Spinal cord (tissue), 10 donors: ENCODE data around the gene RWDD4. TPM values are rescaled to one million over a fixed set of nuclear protein-coding genes. Genes with fewer than 3 reads are reported as not detected.

Experiments used
- DNase-seq, 6 donors: peaks; one replicate each; pipeline versions ENCODE4 v3.0.0 to v3.0.0-alpha.2; 2013 to 2015; ENCODE audit warnings: low spot score in 6 of 6, low read depth in 4 of 6
- H3K27ac ChIP-seq: one replicate; pipeline ENCODE4 v1.5.1; 2013; ENCODE audit warnings: low read depth, low read length, control low read depth
- H3K27me3 ChIP-seq: one replicate; pipeline ENCODE4 v1.6.1; 2013; ENCODE audit warnings: low read length; ENCODE audit not compliant: control insufficient read depth, insufficient read depth
- H3K36me3 ChIP-seq: one replicate; pipeline ENCODE4 v1.6.1; 2013; ENCODE audit warnings: low read length; ENCODE audit not compliant: control insufficient read depth, insufficient read depth
- H3K4me1 ChIP-seq: one replicate; pipeline ENCODE4 v1.6.1; 2013; ENCODE audit warnings: low read length; ENCODE audit not compliant: control insufficient read depth, insufficient read depth
- H3K4me3 ChIP-seq: one replicate; pipeline ENCODE4 v1.5.1; 2013; ENCODE audit warnings: low read depth, low read length, control low read depth
- H3K9me3 ChIP-seq: one replicate; pipeline ENCODE4 v1.6.1; 2013; ENCODE audit warnings: low read length; ENCODE audit not compliant: control insufficient read depth, insufficient read depth
- WGBS: methylation state at CpG from one replicate; pipeline ENCODE4 v1.1.5; 2013; ENCODE audit warnings: missing lambda C conversion rate; ENCODE audit not compliant: insufficient coverage; 5-methylcytosine and 5-hydroxymethylcytosine counted together
- polyA plus RNA-seq, 2 donors: library from polyadenylated mRNA; unstranded; fragments of 120-200 nt; gene quantifications; one replicate each; pipeline ENCODE4 v1.2.1, GENCODE V29; 2013; ENCODE audit not compliant: insufficient read length in 2 of 2
- total RNA-seq, 2 donors: library from RNA; depleted of rRNA in 1 of 2; stranded (reverse); fragments of 120-200 nt in 1 of 2; fragments of >200 nt in 1 of 2; gene quantifications; one replicate each; pipeline versions ENCODE4 v1.2.3 to v1.2.4, GENCODE V29; 2013 to 2014
- donor health status: healthy.

The RWDD4 gene
- total and polyA plus RNA-seq, 4 donors, result 20.9 to 31.1 (median 24.2) TPM

DNA sequence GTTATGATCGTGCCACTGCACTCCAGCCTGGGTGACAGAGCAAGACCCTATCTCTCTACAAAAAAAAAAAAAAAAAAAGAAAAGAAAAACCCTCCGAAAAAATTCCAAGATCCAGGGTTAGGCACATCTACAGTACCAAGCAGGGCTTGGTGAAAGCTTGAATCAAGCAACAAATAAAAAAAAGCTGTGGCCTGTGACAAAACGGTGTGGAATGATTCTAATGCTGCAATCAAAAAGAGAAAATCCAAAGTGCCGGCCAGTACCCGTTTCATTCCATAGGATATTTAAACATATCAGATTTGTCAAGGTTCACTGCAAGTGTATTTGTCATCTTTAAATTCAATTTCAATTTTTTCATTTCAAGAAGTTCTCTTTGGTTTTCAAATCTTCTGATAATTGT, 20.5 kb downstream of the RWDD4 start:
- Histone ChIP-seq H3K4me1 (no peaks in the 10 kb centered on the region), H3K4me3 (no peak overlapping the region), H3K36me3 (peaks cover 9% of the 10 kb centered on the region), H3K9me3 (no peaks in the 10 kb centered on the region), H3K27ac (no peak overlapping the region), H3K27me3 (no peaks in the 10 kb centered on the region)
- DNase-seq, result no peak
- WGBS, result no CpG with 5 or more reads among the region's 5 CpGs

DNA sequence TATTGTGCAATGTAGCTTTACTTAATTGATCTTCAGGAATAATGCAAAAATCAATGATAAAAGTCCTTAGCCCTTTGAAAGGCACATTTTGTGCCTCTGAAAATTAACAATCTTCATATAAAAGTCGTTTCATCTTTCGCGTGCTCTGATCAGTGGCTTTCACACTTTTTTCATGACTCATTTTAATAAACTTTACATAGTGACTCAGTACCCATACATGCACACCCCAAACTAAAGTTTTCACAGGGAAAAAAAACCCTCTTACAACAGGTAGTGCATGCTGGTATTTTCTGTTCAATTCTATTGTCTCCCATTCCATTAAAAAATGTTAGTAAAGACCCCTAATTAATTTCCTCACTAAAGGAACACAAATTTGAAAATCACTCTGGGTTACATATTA, 21.5 kb downstream of the RWDD4 start:
- peaks cover 3% of the 10 kb centered on the region for H3K36me3 ChIP-seq
- no peaks in the 10 kb centered on the region for H3K27me3 ChIP-seq
- no peak overlapping the region for H3K4me3 ChIP-seq
- no peaks in the 10 kb centered on the region for H3K9me3 ChIP-seq
- 71% methylated on average over 3 of the region's 3 CpGs for WGBS
- DNase-seq, result no peak
- no peak overlapping the region for H3K27ac ChIP-seq
- no peaks in the 10 kb centered on the region for H3K4me1 ChIP-seq

DNA sequence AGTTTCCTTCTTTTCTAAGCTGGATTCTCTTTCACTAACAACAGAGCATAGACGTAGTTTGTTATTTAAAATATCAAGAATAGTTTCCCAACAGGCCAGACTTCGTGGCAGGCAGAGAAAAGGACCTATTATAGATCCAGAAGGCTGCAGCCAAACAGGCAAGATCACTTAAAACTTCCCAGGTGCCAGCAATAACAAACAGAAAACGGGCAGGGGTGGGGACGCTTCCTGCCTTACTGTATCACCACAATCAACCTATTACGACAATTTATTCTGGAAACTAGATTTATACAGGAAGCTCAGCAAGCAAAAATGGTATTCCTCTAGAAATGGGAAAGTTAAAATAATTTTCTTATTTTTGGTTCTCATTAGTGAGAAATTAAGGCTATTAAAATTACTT, 22.1 kb downstream of the RWDD4 start:
- Histone ChIP-seq H3K4me1 (no peaks in the 10 kb centered on the region), H3K27ac (peak overlapping the region; percentile 50), H3K36me3 (no peaks in the 10 kb centered on the region), H3K27me3 (no peaks in the 10 kb centered on the region), H3K4me3 (no peak overlapping the region), H3K9me3 (no peaks in the 10 kb centered on the region)
- peak in 1 of 6 donors; percentile 55 for DNase-seq
- 25% methylated on average over 1 of the region's 5 CpGs for WGBS

DNA sequence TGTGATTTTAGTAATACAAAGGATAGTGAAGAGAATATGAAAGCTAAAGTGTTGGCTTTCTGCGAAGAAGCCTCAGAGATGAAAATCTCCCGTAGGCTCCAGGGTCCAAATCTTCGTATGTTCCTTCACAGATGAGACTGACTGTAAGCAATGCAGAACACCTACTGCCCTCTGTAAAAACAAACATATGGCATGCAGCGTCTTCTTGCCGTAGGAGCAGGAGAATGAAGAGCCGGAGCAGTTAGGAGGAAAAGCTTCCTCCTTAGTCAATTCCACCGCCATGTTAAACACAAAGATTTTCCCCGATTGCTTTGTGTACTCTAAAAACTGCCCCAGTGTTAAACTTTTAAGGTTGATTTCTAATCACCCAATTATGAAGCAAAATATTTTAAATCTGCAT, 22.5 kb downstream of the RWDD4 start:
- H3K27me3 ChIP-seq, result no peaks in the 10 kb centered on the region
- no peaks in the 10 kb centered on the region for H3K36me3 ChIP-seq
- no peaks in the 10 kb centered on the region for H3K4me1 ChIP-seq
- 90% methylated on average over 2 of the region's 8 CpGs for WGBS
- H3K4me3 ChIP-seq, result no peak overlapping the region
- no peaks in the 10 kb centered on the region for H3K9me3 ChIP-seq
- peak in 1 of 6 donors; percentile 55 for DNase-seq
- peak overlapping the region; percentile 50 for H3K27ac ChIP-seq

DNA sequence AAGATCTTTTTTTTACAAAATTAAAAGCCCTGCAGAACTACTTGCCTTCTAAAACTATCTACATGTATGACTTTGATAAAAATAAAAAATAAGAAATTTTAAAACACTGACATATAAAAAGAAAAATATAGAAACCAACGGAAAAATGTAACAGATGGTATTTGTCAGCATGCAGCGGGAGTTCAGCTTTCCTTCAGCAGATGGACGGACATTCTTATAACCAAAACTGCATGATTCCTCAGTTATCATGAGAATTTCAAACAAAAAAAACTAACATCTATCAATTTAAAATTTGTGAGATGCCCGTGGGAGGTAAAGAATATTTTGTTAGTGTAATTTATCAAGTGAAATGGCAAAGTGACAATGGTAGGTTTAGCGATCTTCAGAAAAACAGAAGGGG, 23.2 kb downstream of the RWDD4 start:
- H3K9me3 ChIP-seq, result no peaks in the 10 kb centered on the region
- no peak overlapping the region for H3K4me3 ChIP-seq
- no peaks in the 10 kb centered on the region for H3K27me3 ChIP-seq
- no peaks in the 10 kb centered on the region for H3K4me1 ChIP-seq
- no peaks in the 10 kb centered on the region for H3K36me3 ChIP-seq
- peak in 1 of 6 donors; percentile 28 for DNase-seq
- 82% methylated on average over 1 of the region's 5 CpGs for WGBS
- H3K27ac ChIP-seq, result no peak overlapping the region

DNA sequence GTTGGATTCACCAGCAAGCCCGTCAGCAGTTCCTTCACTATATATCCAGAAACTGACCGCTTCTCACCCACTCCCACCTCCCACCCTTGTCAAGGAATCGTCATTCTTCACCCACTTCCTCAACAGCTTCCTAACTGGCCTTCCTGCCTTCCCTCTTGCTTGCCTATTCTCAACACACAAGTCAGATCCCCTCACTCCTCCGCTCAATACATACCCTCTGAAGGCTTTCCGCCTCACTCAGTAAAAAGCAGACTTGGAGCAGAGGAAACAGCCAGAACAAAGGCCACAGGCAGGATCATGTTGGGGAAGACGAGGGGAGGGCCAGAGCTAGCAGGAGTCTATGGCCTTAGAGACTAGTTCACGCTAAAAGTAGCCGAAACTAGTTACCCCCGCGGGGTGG, 23.7 kb downstream of the RWDD4 start:
- peak overlapping the region; percentile 34 for H3K27ac ChIP-seq
- no peaks in the 10 kb centered on the region for H3K9me3 ChIP-seq
- DNase-seq, result peak in 2 of 6 donors; percentile 36 to 53
- no peak overlapping the region for H3K4me3 ChIP-seq
- H3K4me1 ChIP-seq, result no peaks in the 10 kb centered on the region
- H3K36me3 ChIP-seq, result no peaks in the 10 kb centered on the region
- no peaks in the 10 kb centered on the region for H3K27me3 ChIP-seq
- 45% methylated on average over 4 of the region's 10 CpGs for WGBS

DNA sequence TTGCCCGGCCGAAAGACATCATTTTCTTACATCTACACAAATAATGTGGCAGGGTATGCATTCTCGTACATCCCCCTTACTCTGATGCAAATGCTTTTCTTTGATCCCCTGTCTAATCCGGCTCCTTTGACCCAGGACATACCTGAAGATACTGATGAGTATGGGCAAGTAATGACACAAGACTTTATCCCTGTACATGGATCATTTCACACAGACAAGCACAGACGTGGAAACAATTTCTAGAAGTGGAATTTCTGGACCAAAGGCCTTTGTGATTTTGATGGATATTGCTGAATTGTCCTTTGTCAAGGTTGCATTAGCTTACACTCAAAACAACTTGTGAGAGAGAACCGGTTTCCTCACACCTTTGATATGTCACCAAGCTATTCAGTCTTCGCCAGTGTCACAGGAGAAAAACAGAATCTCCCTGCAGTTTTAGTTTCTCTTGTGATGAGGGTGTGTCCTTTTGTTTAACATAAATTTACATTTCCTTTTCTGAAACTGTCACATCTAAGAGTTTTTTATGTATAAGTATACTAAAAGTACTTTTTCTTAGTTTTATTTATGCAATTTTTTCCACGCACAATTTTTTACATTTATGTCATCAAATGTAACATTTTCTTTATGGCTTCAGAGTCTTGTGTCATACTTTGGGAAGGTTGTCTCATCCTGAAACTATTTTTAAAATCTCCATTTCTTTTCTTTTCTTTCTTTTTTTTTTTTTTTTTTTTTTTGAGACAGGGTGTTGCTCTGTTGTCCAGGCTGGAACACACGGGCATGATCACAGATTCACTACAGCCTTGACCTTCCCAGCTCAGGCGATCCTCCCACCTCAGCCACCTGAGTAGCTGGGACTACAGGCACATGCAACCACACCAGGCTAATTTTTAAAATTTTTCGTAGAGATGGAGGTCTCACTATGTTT, 25.2 kb downstream of the RWDD4 start:
- Histone ChIP-seq H3K9me3 (no peaks in the 10 kb centered on the region), H3K4me3 (no peak overlapping the region), H3K27ac (no peak overlapping the region), H3K4me1 (no peaks in the 10 kb centered on the region), H3K36me3 (no peaks in the 10 kb centered on the region), H3K27me3 (no peaks in the 10 kb centered on the region)
- no peak for DNase-seq
- WGBS, result 100% methylated on average over 3 of the region's 11 CpGs

DNA sequence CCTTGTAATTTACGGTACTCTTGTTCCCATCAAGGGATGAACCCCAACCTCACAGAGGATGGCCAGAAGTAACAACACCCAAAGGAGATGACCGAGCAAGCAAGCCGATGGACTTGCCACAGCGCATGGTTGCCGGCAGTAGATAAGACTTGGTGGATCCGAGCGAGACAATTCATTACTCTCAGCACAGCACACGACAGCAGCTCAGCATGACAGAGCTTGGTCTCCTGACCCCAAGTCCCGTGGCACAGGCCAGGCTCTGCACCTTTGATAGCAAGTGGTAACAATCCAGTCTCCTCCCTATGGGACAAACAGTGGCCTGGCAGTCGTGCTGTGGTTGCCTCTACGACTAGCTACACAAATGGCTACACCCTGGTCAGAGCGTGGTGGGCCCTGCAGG, 26.3 kb downstream of the RWDD4 start:
- 81% methylated on average over 10 of the region's 12 CpGs for WGBS

DNA sequence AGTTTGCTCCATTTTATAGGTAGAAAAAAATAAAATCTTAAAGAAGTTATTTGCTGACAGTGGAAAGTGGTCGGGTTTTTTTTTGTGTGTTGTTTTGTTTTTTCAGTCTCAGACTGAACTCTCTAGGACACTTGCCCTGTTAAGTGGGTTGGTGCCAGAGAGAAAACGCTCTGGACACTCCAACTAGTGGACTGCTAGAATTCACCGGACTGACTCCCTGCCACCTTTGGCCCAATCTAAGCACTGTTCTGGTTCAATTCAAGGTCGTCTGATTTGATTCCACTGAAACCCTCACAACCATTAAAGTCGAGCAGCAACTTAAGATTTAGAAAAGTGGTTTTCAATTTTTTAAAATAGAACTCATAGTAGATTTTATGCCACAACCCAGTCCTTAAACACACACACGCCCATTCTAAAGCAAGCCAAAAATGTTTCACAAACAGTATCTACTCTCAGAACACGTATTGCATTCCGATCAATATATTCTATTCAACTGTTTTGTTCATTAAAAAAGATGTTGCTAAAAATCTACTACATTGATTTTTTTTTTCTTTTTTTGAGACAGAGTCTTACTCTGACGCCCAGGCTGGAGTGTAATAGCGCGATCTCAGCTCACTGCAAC, 27.3 kb downstream of the RWDD4 start:
- H3K4me1 ChIP-seq, result no peaks in the 10 kb centered on the region
- H3K27ac ChIP-seq, result no peak overlapping the region
- 63% methylated on average over 2 of the region's 11 CpGs for WGBS
- DNase-seq, result no peak
- no peaks in the 10 kb centered on the region for H3K27me3 ChIP-seq
- H3K36me3 ChIP-seq, result no peaks in the 10 kb centered on the region
- no peaks in the 10 kb centered on the region for H3K9me3 ChIP-seq
- no peak overlapping the region for H3K4me3 ChIP-seq

More for the DNA sequence above, 26.3 kb downstream of the RWDD4 start:
- Histone ChIP-seq H3K27ac (no peak overlapping the region), H3K27me3 (no peaks in the 10 kb centered on the region), H3K4me3 (no peak overlapping the region), H3K4me1 (no peaks in the 10 kb centered on the region), H3K36me3 (no peaks in the 10 kb centered on the region), H3K9me3 (no peaks in the 10 kb centered on the region)
- no peak for DNase-seq
